Hepatocyte (in vitro differentiated cells): ENCODE measurements around the gene DIP2C.

ENCODE experiments used
- CTCF ChIP-seq: fragments of 200-600 bp; sonication (generic); IDR thresholded peaks from 2 replicates; pipeline ENCODE4 v1.5.1; 2016; ENCODE audit warnings: antibody characterized with exemption, mild to moderate bottlenecking; ENCODE audit not compliant: poor library complexity
- EZH2 ChIP-seq: fragments of 200-600 bp; sonication (generic); IDR thresholded peaks from 2 replicates; pipeline ENCODE4 v1.6.1; 2016; ENCODE audit warnings: antibody characterized with exemption, mild to moderate bottlenecking, borderline replicate concordance
- EZH2phosphoT487 ChIP-seq: fragments of 200-600 bp; sonication (generic); IDR thresholded peaks from one replicate; pipeline ENCODE4 v1.6.1; 2018; ENCODE audit warnings: antibody characterized with exemption, mild to moderate bottlenecking, low read depth, moderate library complexity; ENCODE audit not compliant: unreplicated experiment, severe bottlenecking

GRCh38 chr10:443459-443858, 246.0 kb downstream of the DIP2C start:
- TF ChIP-seq CTCF (no peak), EZH2 (no peak), EZH2phosphoT487 (no peak)
